RKO (cell line): ENCODE measurements around the gene PRKACB.
"Not testable (repeated sequence)": the region's sequence is repeated elsewhere in the genome, so short reads cannot be mapped to it uniquely, and the experiment has no call there.

Experiments used
- DNase-seq: peaks from one replicate; pipeline ENCODE4 v3.0.0-alpha.2; 2016; ENCODE audit warnings: low spot score

The PRKACB gene

DNA sequence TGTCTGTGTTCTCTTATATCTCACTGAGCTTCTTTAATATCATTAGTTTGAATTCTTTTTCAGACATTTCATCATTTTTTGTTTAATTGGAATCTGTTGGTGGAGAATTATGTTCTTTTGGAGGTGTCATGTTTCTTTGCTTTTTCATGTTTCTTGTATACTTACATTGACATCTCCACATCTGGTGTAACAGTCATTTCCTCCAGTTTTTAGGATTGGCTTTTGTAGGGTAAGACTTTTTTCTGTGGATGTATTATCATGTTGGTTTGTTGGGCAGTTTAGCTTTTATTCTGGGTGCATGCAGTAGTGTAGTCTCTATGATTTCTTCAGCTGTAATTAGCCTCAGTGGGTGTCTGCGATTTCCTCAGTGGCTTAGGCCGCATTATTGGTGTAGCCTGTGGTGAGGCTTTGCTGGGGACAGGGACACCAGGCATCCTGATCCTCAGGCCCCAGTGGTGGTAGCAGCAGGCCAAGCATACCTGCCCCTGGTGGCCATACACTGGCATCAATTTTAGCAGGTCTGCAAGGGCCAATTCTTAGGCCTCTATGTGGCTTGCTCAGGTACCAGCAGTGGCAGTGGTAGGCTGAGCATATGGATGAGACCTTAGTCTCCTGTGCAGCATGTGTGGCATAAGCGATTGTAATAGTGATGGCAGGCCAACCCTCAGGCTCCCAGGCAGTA is 79.8 kb downstream of the PRKACB start:
- DNase-seq = no peak

DNA sequence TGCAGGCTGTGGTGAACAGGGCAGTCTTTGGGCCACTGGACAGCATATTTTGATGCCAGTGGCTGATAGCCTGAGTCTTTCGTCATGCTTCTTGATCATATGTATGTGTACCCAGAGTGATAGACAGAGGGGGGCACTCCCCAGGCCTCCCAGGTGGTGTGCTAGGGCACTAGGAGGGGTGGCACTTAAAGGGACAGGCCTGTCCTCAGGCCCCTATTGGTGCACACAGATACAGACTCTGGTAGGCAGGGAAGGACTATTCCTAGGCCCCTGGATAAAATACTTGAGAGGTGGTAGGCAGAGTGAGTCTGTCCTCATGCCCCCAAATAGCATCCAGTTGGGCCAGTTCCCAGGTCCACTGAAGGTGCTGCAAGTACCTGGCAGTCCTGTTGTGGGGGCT is 80.8 kb downstream of the PRKACB start:
- DNase-seq = no peak

DNA sequence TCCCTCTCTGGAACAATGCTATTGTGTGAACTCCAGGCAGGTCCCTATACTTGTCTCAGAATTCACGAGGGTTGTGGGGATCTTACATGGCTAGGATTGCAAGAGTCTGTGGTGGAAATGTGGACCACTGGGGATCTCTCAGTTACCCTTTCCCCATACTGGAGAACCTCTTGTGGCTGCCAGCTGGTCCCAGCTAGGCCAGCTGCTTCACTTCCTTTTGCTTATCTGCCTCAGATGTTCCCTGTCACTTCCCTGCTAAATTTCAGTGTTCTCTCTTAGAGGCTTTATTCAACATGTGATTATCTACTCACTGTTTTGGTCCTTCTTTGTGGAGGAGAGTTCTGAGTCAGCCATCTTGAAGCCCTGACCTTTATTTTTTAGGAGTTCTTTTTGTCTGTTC is 81.6 kb downstream of the PRKACB start:
- no peak for DNase-seq

DNA sequence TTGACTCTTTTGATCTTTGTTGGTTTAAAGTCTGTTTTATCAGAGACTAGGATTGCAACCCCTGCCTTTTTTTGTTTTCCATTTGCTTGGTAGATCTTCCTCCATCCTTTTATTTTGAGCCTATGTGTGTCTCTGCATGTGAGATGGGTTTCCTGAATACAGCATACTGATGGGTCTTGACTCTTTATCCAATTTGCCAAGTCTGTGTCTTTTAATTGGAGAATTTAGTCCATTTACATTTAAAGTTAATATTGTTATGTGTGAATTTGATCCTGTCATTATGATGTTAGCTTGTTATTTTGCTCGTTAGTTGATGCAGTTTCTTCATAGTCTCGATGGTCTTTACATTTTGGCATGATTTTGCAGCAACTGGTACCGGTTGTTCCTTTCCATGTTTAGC is 88.6 kb downstream of the PRKACB start:
- not testable (repeated sequence) for DNase-seq

DNA sequence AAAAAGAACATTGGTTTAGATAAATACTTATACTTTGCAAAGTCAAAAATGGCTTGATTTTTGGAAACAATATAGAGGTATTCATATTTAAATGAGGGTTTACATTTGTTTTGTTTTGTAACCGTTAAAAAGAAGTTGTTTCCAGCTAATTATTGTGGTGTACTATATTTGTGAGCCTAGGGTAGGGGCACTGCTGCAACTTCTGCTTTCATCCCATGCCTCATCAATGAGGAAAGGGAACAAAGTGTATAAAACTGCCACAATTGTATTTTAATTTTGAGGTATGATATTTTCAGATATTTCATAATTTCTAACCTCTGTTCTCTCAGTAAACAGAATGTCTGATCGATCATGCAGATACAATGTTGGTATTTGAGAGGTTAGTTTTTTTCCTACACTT is 92.2 kb downstream of the PRKACB start:
- DNase-seq = no peak

DNA sequence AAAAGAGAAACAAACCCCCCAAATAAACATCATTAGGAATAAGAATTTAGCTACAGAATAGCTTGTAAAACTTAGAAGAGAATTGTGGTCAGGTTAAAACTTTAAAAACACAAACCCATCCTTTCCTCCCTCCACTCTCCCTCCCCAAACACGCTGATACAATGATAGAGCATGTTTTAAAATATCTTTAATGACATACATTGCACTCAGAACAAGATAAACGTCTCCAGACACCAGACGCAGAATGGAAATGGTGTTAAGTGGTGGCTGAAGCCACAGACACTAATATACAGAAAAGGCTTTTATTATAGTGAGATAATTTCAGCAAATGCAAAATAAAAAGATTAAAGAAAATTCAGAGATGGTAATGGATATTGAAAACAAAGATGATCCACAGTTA is 98.6 kb downstream of the PRKACB start:
- DNase-seq = no peak

DNA sequence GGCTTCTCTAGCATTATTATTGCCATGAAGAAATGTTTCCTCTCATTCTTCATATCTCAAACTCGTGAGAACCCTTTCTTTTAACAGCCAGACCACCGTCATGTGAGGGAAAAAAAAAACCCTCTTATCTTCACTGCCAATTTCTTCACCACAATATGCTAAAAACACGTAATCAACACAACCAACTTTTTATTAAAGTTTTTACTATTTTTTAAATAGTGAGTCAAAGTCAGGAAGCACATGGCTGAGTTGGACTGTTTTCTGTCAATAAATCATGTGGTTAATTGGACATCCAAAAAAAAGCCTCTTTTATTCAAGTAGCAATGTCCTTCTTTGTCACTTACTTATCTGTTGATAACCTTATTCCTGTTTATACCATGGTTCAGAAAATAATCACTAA is 101.5 kb downstream of the PRKACB start:
- no peak for DNase-seq

DNA sequence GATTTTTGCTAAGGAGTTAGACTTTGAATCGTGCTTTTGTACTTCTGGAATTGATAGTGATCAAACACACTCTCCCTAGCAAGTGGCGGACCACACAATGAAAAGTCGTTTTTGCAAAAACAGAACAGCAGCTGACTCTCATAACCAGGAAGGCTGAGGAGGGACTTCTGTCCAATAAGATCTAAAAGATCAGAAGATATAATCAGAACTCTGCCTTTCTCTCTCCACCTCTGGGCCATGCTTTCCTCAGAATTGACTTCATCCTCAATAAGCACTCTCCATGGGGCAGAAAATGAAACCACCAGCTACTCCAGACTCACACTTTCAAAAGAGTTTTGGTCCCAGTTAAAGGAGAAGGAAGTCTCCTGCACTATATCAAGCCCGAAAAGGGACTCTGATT is 102.1 kb downstream of the PRKACB start:
- no peak for DNase-seq

DNA sequence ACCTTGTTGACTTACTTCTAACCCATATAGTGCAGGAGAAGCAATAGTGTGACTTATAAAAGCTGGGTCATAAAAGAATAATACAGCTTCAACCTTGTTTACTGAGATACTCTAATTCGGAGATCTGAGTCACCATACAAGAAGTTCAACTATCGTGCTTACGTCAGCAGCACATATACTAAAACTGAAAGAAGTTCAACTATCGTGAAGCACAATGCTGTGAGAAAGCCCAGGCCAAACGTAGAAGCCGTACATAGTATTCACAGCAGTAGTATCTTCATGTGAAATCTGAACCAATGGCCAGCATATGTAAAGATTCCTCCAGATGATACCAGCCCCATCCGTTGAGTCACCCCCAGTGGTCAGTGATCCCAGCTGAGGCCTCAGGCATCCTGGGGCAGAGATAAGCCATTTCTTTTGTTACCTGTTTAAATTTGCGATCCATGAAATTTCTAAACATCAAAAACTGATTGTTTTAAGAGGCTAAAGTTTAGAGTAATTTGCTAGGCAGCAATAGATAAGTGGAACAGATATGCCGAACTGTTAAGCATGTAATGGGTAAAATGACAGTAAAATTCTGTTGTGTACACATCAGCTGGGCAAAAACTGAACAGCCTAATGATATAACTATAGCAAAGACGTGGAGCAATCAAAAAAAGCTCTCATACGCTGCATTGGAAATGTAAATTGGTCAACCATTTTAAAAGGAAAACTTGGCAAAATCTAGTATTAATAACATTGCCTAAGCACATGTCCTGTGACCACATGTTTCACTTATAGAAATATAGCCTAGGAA is 103.6 kb downstream of the PRKACB start:
- no peak for DNase-seq

DNA sequence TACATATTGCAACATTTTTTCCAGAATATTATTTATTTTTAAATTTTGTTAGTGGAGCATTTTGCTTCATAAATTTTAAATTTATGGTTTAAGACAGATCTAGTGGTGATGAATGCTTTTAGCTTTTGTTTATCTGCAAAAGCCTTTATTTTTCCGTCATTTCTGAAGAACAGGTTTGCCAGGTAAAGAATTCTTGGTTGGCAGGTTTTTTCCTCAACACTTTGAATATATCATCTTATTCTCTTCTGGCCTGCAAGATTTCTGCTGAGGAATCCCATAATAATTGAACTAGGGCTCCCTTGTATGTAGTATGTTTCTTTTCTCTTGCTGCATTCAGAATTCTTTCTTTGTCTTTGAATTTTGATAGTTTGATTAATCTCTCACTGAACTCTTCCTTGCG is 106.6 kb downstream of the PRKACB start:
- DNase-seq = no peak

DNA sequence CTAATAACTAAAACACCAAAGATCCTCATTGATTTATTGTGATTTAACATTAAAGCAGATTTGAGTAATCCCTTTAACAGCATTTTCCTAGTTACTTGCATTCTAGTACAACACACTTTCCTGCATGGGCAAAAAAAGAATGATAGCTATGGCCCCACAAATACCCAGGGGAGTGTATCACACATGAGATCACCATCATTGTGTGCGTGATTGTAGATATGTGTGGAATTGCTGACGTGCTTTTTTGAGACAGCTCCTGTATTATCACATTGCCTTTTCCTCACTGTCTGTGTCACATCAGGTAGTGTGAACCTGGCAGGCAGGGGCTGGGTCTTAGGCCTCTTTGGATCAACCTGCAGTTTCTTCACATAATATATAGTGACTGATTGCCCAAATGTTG is 109.0 kb downstream of the PRKACB start:
- no peak for DNase-seq

DNA sequence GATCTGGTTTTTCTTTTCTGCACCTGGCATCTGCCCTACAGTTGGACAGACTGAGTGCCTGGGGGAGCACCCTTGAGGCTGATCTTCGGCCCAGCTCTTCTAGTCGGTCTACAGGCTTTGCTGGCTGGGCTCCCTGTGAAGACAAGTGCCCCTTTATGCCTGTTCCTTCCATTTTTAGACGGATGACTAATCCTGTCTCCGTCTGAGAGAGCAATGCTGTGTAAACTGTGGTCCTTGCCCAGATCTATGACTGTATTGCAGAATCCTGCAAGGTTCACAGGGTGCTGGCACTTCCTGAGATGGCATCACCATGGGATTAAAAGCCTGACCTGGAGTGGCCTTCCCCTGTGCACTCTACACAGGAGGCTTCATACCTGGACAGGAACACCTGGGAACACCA is 109.8 kb downstream of the PRKACB start:
- DNase-seq = peak; percentile 49

DNA sequence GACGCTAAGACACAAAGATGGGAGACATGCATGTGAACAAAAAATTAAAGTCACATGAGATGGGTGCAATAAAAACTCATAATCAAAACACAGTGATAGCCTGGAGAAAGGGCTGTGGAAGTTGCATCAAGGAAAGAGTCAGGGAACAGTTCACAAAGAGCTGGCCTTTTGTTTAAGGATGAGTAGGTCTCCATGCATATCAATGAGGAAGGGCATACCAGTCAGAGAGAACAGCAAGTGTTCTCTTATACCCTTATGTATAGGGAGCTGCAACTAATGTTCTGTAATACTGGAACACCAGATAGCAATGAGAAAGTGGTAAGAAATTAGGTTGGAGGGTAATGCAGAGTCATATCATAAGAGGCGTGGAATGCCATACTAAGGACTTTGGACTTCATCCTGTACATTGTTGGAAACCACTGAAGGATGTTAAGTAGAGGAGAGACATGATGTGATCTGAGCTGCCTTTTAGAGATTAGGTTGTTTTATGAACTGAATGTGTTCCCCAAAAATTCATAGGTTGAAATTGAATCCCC is 110.7 kb downstream of the PRKACB start:
- no peak for DNase-seq

DNA sequence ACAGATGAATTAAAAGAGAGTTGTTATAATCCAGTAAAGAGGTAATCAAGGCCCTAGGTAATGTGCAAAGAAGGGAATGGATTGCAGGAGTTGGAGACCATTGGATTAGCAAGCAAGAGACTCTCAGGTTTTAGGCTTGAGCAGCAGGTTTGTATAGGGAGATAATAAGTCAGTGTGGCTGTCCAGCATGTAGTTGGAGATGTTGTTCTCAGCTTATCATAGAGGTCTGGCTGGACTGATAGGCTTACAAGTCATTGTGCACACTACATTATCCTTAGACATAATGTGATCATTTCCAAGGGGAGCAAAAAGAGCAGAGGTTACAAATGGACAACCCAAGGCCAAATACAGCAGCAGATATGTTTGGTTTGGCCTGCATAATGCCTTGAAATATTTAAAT is 111.5 kb downstream of the PRKACB start:
- no peak for DNase-seq

DNA sequence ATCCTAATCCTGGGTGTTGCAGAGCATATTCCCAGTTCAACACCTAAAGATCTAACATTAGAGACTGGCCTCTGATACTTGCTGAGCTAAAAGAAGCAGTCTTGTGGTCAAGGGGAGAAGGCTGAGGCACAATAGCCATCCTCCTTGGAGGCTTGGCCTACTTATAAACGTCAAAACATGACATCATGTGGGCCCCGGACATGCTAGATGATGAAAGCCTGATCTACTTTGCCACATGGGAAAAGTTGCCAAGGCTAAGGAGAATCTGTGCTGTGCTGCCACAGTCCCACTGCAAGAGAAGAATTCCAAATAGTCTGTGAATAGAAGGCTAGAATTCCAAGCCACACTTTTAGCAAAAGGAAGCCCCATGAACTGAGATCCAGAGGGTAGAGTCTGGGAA is 113.5 kb downstream of the PRKACB start:
- no peak for DNase-seq

DNA sequence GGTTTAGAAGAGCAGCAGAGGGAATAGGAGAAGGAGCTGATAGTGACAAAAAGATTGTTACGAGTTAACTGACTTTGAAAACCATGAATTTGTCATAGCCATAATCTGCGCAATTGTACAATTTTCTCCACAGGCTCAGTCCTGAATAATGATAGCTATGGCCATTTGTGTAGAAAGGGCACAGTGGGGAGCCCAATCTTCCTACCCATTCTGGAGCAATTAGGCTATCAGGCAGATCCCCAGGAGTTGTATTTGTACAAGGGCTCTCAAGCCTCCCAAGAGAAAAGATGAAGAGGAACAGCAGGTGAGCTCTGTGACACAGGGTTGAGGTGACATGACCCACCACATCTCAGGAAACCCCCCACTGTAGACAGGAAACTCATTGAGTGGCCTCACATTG is 115.3 kb downstream of the PRKACB start:
- no peak for DNase-seq

DNA sequence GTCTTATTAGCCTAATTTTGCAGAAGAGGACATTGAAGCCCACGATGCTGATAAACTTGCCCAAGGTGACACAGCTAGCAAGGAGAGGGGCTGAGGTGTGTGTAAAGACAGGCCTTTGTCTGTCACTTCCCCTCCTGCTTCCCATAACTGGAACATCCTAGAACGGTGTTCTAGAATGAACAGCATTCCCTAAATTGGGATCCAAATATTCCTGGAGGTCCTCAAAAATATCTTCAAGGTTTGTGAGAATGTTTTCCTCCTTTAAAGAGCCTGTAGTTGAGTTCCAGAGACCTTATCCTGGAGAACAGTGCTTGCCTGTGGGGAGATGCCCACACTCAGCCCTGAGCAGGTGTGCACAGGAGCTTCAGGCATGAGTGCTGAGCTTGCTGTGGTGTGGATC is 115.9 kb downstream of the PRKACB start:
- DNase-seq = no peak

DNA sequence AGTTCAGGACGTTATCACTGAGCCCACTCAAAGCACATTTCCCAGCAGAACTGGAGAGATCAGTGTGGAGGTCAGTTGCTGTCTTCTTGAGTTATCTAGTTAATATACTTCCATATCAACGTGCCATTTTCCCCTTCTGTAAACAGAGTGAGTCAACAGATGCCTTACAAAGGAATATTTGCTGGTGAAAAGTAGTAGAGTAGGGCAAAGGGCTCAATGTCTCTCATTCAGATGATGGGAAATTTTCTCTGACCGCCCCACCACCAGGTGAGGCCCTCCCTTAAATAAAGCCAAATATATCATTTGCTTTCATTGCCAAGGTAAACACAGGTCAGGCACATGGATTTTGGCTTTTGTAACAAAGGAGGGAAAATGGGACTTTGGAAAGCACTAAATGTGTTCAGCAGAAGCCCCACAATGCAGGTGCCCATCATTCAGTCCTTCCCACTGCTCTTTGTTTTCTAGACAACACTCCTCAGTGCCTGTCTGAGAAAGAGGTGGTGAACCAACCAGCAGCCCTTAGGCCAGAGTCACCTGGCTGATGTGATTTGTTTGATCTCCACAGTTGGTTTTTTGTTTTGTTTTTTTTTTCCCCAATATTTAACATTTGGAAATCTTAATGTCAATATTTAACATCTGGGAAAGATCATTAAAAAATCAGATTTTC is 116.9 kb downstream of the PRKACB start:
- no peak for DNase-seq

DNA sequence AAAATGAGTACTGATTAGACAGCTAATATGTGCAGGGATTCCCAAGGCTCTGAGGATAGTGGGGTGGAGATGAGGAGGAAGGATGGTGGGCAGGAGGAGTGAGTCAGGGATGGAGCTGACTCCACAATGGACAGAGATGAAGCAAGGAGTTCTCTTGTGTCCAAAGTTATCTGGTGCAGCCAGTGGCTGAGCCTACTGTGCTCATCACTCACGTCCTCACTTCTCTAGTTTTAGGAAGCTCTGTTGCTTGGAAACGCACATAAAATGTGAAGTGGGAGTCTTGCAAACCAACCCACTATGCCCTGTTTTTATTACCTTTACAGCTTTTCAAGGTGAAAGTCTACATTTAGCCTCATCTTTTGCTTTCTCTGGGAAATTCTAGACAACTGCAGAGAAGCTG is 120.9 kb downstream of the PRKACB start:
- no peak for DNase-seq

DNA sequence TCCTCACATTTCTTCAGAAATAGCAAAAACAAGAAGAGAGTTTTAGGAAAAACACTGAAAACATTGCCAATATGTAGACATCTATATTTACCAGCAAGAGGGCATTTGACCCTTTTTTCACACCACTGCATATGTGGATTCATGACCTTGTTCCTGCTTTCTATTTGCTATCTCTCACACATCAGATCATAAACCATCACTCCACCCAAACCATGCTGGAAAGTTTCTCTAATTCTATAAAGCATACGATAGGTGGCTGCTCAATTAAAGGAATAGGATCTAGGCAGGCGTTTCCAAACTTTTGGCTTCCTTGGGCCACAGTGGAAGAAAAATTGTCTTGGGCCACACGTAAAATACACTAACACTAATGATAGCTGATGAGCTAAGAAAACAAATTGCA is 121.8 kb downstream of the PRKACB start:
- DNase-seq = no peak

DNA sequence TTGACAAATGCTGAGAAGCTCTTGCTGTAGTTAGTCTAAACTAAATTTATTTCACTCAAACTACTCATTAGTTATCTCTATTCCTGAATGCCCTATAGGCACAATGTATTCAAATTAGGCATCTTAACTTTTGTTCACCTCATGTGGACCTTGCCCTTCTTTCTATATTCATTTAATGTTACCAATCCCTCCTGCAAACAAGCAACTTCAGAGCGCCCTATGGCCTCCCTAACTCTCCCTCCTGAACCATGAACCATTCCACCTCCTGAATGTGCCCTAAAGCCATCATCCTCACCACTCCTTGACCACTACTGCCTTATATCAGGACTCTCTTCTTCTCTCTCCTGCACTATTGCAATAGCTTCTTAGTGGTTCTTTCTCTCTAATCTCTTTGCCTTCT is 122.7 kb downstream of the PRKACB start:
- DNase-seq = no peak

DNA sequence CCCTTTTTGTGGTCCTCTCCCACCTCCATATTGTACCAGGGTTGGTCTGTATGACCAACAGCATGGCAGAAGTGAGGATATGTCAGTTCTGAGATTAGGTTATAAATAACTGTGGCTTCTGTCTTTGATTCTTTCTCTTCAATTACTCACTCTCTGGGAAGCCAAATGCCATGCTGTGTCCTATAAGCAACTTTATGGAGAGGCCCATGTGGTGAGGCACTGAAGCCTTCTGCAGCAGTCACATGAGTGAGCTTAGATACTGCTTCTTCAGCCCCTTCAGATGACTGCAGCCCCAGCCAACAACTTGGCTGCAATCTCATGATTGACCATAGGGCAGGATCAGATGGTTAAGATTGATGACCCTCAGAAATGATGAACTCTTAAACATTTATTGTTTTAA is 123.4 kb downstream of the PRKACB start:
- DNase-seq = no peak

DNA sequence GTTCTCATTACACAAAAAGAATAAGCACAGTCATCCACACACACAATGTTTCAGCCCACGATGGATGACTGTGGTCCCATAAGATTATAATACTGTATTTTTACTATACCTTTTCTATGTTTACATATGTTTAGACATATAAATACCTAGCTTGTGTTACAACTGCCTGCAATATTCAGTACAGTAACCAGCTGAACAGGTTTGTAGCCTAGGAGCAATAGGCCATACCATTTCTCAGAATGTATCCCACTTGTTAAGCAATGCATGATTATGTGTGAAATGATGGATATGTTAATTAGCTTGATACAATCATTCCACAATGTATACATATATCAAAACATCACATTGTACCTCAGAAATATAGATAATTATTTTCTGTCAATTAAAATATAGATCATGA is 124.3 kb downstream of the PRKACB start:
- no peak for DNase-seq
